GM19452 (cell line): ENCODE data around the gene DBP.

ENCODE experiments used
- ATAC-seq: cut with Tn5 transposase; IDR thresholded peaks from one replicate; pipeline ENCODE4 v1.9.1; 2021; ENCODE audit not compliant: unreplicated experiment

The DBP gene

GRCh38 chr19:48628486-48629296 lies 8.5 kb downstream of the DBP start:
- ATAC-seq: no peak

GRCh38 chr19:48627865-48628314 lies 9.3 kb downstream of the DBP start:
- ATAC-seq: no peak

GRCh38 chr19:48627201-48627864 lies 9.8 kb downstream of the DBP start:
- no peak for ATAC-seq

DNA sequence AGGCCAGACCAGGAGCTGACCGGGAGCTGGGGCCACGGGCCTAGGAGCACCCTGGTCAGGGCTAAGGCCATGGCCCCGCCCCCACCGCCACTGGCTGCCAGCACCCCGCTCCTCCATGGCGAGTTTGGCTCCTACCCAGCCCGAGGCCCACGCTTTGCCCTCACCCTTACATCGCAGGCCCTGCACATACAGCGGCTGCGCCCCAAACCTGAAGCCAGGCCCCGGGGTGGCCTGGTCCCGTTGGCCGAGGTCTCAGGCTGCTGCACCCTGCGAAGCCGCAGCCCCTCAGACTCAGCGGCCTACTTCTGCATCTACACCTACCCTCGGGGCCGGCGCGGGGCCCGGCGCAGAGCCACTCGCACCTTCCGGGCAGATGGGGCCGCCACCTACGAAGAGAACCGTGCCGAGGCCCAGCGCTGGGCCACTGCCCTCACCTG lies 11.3 kb downstream of the DBP start:
- no peak for ATAC-seq

- no peak for ATAC-seq
Measured at GRCh38 chr19:48624791-48625723, 12.1 kb downstream of the DBP start.

DNA sequence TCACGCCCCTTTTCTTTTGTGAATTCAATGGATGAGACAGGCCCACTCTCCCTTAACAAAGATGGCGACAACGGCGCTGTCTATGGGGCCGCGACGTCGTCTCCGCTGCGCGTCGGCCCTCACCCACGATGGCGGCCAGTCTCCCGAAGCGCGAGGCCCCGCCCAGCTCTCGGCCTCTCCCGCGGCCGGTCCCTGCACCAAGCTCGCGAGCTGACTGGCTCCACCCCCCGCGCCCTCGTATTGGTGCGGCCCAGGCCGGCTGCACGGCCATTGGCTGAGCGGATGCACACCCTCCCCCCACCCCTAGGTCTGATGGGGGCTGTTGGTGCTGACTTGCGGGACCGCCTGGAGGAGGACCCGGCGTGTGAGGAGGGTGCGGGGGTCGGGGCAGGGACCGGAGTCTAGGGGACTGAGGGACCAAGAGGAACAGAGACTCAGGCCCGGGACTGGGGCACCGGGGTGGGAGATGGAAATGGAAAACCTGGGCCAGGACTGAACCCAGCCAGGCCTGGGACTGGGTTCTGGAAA lies 13.0 kb downstream of the DBP start:
- peak; percentile 54 for ATAC-seq

DNA sequence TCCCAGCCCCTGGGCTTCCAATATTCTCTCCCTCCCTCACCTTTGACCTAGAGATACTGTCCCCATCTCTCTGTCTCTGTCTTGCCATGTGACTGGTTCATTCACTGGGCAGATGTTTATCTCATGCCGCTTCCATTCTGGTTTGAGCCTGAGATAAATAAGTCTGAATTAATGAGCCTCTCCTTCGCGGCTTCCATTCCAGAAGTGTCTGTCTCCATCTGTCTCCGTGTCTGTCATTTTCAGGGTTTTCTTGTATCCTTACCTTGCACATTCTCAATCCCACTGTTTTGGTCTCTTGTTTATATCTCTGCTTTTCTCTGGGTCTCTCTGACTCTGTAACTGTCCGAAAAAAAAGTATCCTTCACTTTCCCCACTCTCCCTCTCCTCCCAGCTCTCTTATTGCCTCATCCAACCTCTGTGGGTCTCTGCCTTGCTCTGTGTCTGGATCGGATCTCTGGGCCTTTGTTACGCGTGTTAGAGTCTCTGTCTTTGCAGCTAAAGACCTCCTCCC lies 13.6 kb downstream of the DBP start:
- no peak for ATAC-seq

DNA sequence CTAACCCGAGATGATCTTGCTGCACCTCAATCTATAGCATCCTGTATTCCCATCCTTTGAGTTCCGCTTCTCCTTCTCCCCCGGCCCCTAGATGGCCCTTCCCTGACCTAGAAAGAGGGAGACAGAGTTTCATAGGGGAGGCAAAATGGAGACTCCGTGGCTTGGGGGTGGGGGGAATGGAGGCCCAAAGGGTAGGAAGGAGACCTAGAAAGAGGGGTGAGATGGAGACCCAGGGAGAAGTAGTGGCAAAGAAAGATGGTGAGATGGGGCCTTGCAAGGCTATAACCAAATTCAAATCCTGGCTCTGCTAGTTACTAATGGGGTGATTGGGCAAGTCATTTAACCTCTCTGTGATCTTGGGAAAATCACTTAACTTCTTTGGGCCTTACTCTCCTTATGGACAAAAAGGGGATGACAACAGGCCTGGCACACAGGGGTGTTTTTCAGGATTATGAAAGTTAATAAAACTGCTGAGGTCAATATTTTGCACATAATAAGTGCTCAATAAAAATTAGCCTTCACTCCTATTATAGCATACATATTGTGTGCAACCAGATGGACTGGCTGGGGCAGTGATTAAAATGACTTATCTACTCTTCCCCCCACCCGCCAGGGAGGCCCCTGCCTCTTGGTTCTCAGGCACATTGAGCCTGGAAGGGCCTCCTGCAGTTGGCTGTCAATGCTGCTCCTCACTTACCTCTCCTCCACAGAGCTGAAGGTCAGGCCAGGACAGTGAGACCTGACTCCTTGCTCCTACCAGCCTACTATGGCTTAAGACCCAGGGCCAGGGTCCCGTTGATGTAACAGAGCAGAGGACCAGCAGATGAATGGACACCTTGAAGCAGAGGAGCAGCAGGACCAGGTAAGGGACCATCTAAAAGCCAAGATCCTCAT lies 17.2 kb downstream of the DBP start:
- no peak for ATAC-seq

- peak; percentile 86 for ATAC-seq
Measured at GRCh38 chr19:48618916-48619691, 18.1 kb downstream of the DBP start, which contains the start of the genes RPL18 and SPHK2. Gene RPL18 (minus strand): TSS chr19:48619178. CDS start chr19:48619143, 35 bp downstream. Gene SPHK2 (plus strand): TSS chr19:48619506. CDS start chr19:48620515, 1,009 bp downstream.

- no peak for ATAC-seq
Measured at GRCh38 chr19:48618278-48618915, 18.8 kb downstream of the DBP start.

- no peak for ATAC-seq
Measured at GRCh38 chr19:48617146-48617937, 19.8 kb downstream of the DBP start.

- no peak for ATAC-seq
Measured at GRCh38 chr19:48616491-48617056, 20.6 kb downstream of the DBP start.

DNA sequence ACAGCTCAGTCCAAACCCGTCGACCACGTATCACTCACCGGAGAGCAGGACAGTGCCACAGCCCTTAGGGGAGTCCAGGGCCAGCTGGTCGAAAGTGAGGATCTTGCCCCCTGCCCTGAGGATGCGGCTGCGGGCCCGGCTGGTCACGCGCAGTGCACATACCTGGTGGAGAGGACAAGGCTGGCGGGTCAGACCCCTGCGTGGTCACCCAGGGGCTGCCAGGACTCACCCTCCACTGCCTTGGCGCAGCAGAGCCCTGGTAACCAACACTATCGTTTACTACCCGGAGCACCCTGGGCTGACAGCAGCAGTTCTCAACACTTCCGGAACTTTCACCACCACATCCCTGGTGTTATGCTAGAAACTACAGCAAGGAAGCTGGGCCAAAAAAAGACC lies 21.1 kb downstream of the DBP start:
- no peak for ATAC-seq

DNA sequence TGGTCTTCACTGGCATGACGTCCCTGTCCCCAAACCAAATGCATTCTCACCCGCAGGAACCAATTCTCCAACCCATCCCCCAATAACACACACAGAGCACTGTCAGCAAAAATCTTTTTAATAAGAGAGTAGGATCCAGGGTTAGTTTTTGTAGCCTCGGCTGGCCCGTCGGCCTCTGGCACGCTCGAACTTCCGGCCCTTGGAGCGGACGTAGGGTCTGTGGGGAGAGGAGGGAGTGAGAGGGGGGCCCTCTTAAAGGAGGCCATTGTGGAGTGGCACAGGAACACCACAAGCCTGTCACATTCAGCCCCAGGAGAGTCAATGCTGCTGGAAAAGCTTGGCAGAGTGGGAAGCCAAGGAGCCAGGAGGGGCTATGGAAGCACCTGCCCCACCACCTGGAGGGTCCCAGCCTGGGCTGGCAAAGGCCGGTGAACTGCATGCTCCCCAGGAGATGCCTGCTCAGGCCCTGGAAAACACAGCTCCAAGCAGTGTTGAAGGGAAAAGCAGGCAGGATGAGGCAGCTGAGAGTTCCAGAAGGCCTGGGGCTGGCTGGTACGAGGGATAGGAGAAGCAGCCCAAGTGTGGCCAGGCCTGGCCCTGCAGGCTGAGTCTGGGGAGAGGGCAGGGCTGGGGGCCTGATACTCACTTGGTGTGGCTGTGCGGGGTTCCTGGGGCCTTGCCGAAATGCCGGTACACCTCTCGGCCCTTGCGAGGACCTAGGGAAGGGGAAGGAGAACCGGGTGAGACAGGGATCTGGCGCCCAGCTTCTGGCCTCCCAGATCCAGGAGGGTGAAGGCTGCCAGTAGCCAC lies 21.7 kb downstream of the DBP start:
- ATAC-seq: no peak

DNA sequence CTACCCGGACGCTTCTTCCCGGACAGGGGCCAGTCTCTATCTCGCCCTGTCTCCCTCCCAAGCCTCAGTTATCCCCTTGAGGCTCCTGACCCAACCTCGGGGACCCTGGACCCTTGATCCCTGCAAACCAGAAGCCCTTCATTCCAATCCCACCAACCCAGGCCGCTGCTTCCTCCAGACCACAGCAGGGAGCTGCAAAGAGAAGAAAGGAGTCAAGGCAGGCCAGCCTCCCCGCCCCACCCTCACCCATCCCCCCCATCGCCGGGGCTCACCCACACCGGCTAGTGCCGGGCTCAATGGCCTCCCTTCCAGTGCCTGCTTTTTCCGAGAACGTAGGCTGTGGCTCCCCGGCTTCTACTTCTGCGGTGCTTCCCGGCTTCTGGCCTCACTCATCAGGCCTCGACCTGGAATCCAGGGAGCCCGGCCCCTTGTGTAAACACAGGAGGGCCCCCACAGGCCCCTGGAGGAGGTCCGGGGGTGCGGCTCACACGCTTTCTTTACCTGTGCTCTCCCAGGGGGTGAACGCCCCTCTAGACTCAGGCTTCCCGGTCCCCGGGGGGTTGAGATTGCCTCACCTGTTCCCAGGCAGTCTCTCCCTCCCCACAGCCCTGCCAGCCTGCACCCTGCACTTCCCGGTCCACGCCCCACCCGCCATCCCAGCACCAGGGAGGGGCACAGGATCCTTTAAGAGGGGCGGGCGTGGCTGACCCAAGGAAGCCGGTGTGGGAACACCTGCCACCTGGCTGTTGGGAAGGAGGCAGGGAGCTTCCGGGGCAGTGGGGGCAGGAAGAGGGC lies 22.5 kb downstream of the DBP start, which contains the start of gene FAM83E:
Gene FAM83E, minus strand, starts transcription at position 641 of the 795 bp plus-strand sequence. CDS start 1,704 bp downstream, outside the sequence.
- ATAC-seq: no peak
